DMS114 treated with DMSO at 0.1 percent for 48 hours (cell line): ENCODE data around the gene NPEPL1.
"Not testable (repeated sequence)": the region's sequence is repeated elsewhere in the genome, so short reads cannot be mapped to it uniquely, and the experiment has no call there.

ENCODE experiments used
- DNase-seq: peaks from one replicate; lab custom pipeline; 2025; ENCODE audit not compliant: unreplicated experiment; lab: John Stamatoyannopoulos, UW

NPEPL1 gene

GRCh38 chr20:58712806-58713731 lies 20.5 kb downstream of the NPEPL1 start:
- DNase-seq = no peak

GRCh38 chr20:58713801-58714339 lies 21.3 kb downstream of the NPEPL1 start:
- DNase-seq = no peak

- DNase-seq = no peak
Measured at GRCh38 chr20:58714340-58714922, 21.8 kb downstream of the NPEPL1 start.

GRCh38 chr20:58714923-58715351 lies 22.3 kb downstream of the NPEPL1 start:
- DNase-seq = no peak

GRCh38 chr20:58715391-58715800 lies 22.8 kb downstream of the NPEPL1 start:
- DNase-seq = no peak

GRCh38 chr20:58715801-58716475 lies 23.3 kb downstream of the NPEPL1 start:
- no peak for DNase-seq

- DNase-seq = no peak
Measured at GRCh38 chr20:58716476-58717277, 24.1 kb downstream of the NPEPL1 start.

GRCh38 chr20:58717278-58718091 lies 24.9 kb downstream of the NPEPL1 start:
- no peak for DNase-seq

GRCh38 chr20:58718121-58718563 lies 25.5 kb downstream of the NPEPL1 start:
- DNase-seq = no peak

GRCh38 chr20:58718729-58719128 lies 26.1 kb downstream of the NPEPL1 start:
- no peak for DNase-seq

GRCh38 chr20:58719258-58719657 lies 26.7 kb downstream of the NPEPL1 start:
- DNase-seq = no peak

- DNase-seq = no peak
Measured at GRCh38 chr20:58719971-58720371, 27.4 kb downstream of the NPEPL1 start.

GRCh38 chr20:58720890-58721289 lies 28.3 kb downstream of the NPEPL1 start:
- DNase-seq = no peak

GRCh38 chr20:58721951-58722778 lies 29.6 kb downstream of the NPEPL1 start:
- no peak for DNase-seq

- no peak for DNase-seq
Measured at GRCh38 chr20:58722877-58723627, 30.5 kb downstream of the NPEPL1 start.

- no peak for DNase-seq
Measured at GRCh38 chr20:58723628-58723984, 31.0 kb downstream of the NPEPL1 start.

GRCh38 chr20:58726156-58726555 lies 33.6 kb downstream of the NPEPL1 start:
- DNase-seq = not testable (repeated sequence)

- no peak for DNase-seq
Measured at GRCh38 chr20:58731192-58731591, 38.6 kb downstream of the NPEPL1 start.
